Hepatocyte (in vitro differentiated cells): ENCODE measurements around the gene FAM156B.
"Not testable (repeated sequence)": the region's sequence is repeated elsewhere in the genome, so short reads cannot be mapped to it uniquely, and the experiment has no call there.

Experiments
- EZH2 ChIP-seq: fragments of 200-600 bp; sonication (generic); IDR thresholded peaks from 2 replicates; pipeline ENCODE4 v1.6.1; 2016; ENCODE audit warnings: antibody characterized with exemption, mild to moderate bottlenecking, borderline replicate concordance
- EZH2phosphoT487 ChIP-seq: fragments of 200-600 bp; sonication (generic); IDR thresholded peaks from one replicate; pipeline ENCODE4 v1.6.1; 2018; ENCODE audit warnings: antibody characterized with exemption, mild to moderate bottlenecking, low read depth, moderate library complexity; ENCODE audit not compliant: unreplicated experiment, severe bottlenecking
- TF ChIP-seq, protein P1 (sequence below): fragments of 200-600 bp; sonication (generic); IDR thresholded peaks from 2 replicates; pipeline ENCODE4 v1.5.1; 2016; ENCODE audit warnings: antibody characterized with exemption, mild to moderate bottlenecking; ENCODE audit not compliant: poor library complexity

DNA sequence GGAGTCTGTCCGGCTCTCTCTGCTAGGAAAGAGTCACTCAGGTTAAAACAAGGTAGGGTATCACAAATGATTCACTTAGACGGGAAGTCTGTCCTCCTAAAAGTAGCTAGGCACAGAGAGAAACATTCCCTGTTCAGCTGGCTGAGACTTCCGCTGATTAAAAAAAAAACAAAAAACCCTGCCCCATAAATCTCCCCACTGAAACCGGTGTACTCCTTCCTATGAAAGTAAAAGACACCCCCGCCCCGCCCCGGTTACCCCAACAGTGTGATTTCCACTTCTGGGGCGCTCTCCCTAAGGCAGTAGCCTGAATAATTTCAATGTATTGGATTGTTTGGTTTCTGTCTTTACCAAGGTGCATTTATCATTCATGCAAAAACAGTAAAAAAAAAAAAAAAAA is 692 bp upstream of the FAM156B start:
- TF ChIP-seq, protein P1, sequence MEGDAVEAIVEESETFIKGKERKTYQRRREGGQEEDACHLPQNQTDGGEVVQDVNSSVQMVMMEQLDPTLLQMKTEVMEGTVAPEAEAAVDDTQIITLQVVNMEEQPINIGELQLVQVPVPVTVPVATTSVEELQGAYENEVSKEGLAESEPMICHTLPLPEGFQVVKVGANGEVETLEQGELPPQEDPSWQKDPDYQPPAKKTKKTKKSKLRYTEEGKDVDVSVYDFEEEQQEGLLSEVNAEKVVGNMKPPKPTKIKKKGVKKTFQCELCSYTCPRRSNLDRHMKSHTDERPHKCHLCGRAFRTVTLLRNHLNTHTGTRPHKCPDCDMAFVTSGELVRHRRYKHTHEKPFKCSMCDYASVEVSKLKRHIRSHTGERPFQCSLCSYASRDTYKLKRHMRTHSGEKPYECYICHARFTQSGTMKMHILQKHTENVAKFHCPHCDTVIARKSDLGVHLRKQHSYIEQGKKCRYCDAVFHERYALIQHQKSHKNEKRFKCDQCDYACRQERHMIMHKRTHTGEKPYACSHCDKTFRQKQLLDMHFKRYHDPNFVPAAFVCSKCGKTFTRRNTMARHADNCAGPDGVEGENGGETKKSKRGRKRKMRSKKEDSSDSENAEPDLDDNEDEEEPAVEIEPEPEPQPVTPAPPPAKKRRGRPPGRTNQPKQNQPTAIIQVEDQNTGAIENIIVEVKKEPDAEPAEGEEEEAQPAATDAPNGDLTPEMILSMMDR = not testable (repeated sequence)
- TF ChIP-seq EZH2, EZH2phosphoT487: not testable (repeated sequence)
